ENCODE data around the gene GRB2. TPM values are rescaled to one million over a fixed set of nuclear protein-coding genes. Genes with fewer than 3 reads are reported as not detected.

GRB2 gene
- polyA plus RNA-seq, 2 of the 4 experiments (the other 2 are of a cell fraction) = 91.4 to 91.9 TPM

DNA sequence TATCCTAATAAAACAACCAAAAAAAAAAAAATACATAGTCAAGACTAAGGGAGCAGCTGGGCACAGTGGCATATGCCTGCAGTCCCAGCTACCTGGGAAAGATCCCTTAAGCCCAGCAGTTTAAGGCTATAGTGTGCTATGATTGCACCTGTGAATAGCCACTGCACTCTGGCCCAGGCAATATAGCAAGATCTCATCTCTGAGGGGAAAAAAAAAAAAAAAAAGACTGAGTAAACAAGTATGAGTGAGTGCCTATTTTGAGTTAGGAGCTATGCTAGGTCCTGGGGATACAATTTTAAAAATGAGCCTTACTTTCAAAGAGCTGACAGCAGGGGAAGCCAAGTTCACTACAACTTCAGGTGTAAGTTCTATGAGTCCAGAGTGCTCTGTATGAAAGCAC lies 55.4 kb downstream of the GRB2 start:
- TF ChIP-seq KDM1A (IDR thresholded peaks at IDR 0.05; ENCODE audit: low read depth) = no peak
- no peak for TF ChIP-seq ZFP36 (IDR thresholded peaks at IDR 0.05; ENCODE audit: borderline replicate concordance, partially characterized antibody)
- no peak for TF ChIP-seq CBX8 (IDR thresholded peaks at IDR 0.05)
- no peak for TF ChIP-seq MYC (IDR thresholded peaks at IDR 0.05; ENCODE audit: borderline replicate concordance, low read length)
- TF ChIP-seq GATA3 (IDR thresholded peaks at IDR 0.05; ENCODE audit: borderline replicate concordance) = no peak
- TF ChIP-seq ZC3H11A (IDR thresholded peaks at IDR 0.05) = no peak
- TF ChIP-seq HOXA7 (CRISPR knock-in tag; IDR thresholded peaks at IDR 0.05) = no peak
- TF ChIP-seq EHF (CRISPR knock-in tag; IDR thresholded peaks at IDR 0.05) = no peak
- TF ChIP-seq CEBPB (IDR thresholded peaks at IDR 0.05) = no peak
- TF ChIP-seq, protein P1, sequence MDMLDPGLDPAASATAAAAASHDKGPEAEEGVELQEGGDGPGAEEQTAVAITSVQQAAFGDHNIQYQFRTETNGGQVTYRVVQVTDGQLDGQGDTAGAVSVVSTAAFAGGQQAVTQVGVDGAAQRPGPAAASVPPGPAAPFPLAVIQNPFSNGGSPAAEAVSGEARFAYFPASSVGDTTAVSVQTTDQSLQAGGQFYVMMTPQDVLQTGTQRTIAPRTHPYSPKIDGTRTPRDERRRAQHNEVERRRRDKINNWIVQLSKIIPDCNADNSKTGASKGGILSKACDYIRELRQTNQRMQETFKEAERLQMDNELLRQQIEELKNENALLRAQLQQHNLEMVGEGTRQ (IDR thresholded peaks at IDR 0.05) = no peak
- TF ChIP-seq ZNF302 (CRISPR knock-in tag; IDR thresholded peaks at IDR 0.05) = no peak
- no peak for TF ChIP-seq SMC3 (IDR thresholded peaks at IDR 0.05)
- no peak for TF ChIP-seq ESRRA (IDR thresholded peaks at IDR 0.05; ENCODE audit: borderline replicate concordance, low read length)
- no peak for TF ChIP-seq PHF8 (IDR thresholded peaks at IDR 0.05; ENCODE audit: borderline replicate concordance, low read depth)
- no peak for TF ChIP-seq EHMT2 (IDR thresholded peaks at IDR 0.05; ENCODE audit: low read depth)
- FAIRE-seq (no peak), ATAC-seq (no peak), DNase-seq (ENCODE audit: low read depth in 1 of 2, low spot score in 1 of 2) (no peak)
- Histone ChIP-seq H3K4me3 (no peak overlapping the region), H3K4me1 (peaks cover 26% of the 10 kb centered on the region; the same call in 2 of the 3 replicates), H3K4me2 (no peak overlapping the region), H3K27ac (no peak overlapping the region), H3K9me3 (peaks cover 6% of the 10 kb centered on the region; the same call in 2 of the 3 replicates)
- POLR2A ChIA-PET = interaction anchor here (0.6 kb wide), 1 partner anchor 19 kb away, joined by 4 read pairs; no protein-coding TSS in a partner anchor
- CTCF ChIA-PET = interaction anchor here (0.6 to 2.1 kb wide), 10 partner anchors 9 to 108 kb away, joined by 3 to 17 read pairs (median 4); no protein-coding TSS in a partner anchor

DNA sequence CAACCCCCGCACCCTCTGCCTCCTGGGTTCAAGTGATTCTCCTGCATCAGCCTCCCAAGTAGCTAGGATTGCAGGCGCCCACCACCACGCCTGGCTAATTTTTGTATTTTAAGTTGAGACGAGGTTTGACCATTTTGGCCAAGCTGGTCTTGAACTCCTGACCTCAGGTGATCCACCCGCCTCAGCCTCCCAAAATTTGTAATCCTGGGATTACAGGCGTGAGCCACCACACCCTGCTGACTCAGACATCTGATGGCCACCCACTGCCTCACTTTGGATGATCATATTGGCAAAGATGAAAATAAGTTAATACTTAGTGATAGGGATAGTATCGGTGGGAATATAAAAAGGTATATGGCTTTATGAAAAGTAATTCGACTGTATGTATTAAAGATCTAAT lies 55.9 kb downstream of the GRB2 start:
- Histone ChIP-seq H3K4me1 (peaks cover 26% of the 10 kb centered on the region; the same call in 2 of the 3 replicates), H3K27ac (no peak overlapping the region), H3K9me3 (peaks cover 6% of the 10 kb centered on the region; the same call in 2 of the 3 replicates), H3K4me2 (no peak overlapping the region), H3K4me3 (no peak overlapping the region)
- FAIRE-seq = no peak
- DNase-seq (ENCODE audit: low read depth in 1 of 2, low spot score in 1 of 2) = no peak
- ChIA-PET POLR2A (no interaction called here), CTCF (interaction anchor here (0.6 to 2.1 kb wide), 8 partner anchors 9 to 63 kb away, joined by 3 to 17 read pairs (median 5); no protein-coding TSS in a partner anchor)
- TF ChIP-seq FOSB (CRISPR knock-in tag; IDR thresholded peaks at IDR 0.05) (no peak), CHD4 (IDR thresholded peaks at IDR 0.05; ENCODE audit: borderline replicate concordance) (no peak), HDAC2 (IDR thresholded peaks at IDR 0.05) (no peak), RAD21 (conservative IDR thresholded peaks at IDR 0.05 in 1 of 2, IDR thresholded peaks at IDR 0.05 in 1 of 2) (no peak), CEBPB (IDR thresholded peaks at IDR 0.05) (no peak), SMC3 (IDR thresholded peaks at IDR 0.05) (no peak), NFE2L2 (conservative IDR thresholded peaks at IDR 0.05; ENCODE audit: low read length) (no peak), RARB (CRISPR knock-in tag; IDR thresholded peaks at IDR 0.05) (no peak), JUNB (IDR thresholded peaks at IDR 0.05) (no peak)
- TF ChIP-seq, protein P2, sequence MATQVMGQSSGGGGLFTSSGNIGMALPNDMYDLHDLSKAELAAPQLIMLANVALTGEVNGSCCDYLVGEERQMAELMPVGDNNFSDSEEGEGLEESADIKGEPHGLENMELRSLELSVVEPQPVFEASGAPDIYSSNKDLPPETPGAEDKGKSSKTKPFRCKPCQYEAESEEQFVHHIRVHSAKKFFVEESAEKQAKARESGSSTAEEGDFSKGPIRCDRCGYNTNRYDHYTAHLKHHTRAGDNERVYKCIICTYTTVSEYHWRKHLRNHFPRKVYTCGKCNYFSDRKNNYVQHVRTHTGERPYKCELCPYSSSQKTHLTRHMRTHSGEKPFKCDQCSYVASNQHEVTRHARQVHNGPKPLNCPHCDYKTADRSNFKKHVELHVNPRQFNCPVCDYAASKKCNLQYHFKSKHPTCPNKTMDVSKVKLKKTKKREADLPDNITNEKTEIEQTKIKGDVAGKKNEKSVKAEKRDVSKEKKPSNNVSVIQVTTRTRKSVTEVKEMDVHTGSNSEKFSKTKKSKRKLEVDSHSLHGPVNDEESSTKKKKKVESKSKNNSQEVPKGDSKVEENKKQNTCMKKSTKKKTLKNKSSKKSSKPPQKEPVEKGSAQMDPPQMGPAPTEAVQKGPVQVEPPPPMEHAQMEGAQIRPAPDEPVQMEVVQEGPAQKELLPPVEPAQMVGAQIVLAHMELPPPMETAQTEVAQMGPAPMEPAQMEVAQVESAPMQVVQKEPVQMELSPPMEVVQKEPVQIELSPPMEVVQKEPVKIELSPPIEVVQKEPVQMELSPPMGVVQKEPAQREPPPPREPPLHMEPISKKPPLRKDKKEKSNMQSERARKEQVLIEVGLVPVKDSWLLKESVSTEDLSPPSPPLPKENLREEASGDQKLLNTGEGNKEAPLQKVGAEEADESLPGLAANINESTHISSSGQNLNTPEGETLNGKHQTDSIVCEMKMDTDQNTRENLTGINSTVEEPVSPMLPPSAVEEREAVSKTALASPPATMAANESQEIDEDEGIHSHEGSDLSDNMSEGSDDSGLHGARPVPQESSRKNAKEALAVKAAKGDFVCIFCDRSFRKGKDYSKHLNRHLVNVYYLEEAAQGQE (IDR thresholded peaks at IDR 0.05) = no peak
- TF ChIP-seq, protein P3, sequence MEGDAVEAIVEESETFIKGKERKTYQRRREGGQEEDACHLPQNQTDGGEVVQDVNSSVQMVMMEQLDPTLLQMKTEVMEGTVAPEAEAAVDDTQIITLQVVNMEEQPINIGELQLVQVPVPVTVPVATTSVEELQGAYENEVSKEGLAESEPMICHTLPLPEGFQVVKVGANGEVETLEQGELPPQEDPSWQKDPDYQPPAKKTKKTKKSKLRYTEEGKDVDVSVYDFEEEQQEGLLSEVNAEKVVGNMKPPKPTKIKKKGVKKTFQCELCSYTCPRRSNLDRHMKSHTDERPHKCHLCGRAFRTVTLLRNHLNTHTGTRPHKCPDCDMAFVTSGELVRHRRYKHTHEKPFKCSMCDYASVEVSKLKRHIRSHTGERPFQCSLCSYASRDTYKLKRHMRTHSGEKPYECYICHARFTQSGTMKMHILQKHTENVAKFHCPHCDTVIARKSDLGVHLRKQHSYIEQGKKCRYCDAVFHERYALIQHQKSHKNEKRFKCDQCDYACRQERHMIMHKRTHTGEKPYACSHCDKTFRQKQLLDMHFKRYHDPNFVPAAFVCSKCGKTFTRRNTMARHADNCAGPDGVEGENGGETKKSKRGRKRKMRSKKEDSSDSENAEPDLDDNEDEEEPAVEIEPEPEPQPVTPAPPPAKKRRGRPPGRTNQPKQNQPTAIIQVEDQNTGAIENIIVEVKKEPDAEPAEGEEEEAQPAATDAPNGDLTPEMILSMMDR (IDR thresholded peaks at IDR 0.05) = no peak
- TF ChIP-seq, protein P4, sequence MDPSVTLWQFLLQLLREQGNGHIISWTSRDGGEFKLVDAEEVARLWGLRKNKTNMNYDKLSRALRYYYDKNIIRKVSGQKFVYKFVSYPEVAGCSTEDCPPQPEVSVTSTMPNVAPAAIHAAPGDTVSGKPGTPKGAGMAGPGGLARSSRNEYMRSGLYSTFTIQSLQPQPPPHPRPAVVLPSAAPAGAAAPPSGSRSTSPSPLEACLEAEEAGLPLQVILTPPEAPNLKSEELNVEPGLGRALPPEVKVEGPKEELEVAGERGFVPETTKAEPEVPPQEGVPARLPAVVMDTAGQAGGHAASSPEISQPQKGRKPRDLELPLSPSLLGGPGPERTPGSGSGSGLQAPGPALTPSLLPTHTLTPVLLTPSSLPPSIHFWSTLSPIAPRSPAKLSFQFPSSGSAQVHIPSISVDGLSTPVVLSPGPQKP (IDR thresholded peaks at IDR 0.05; ENCODE audit: low read depth, low read length) = no peak
- ATAC-seq = no peak
- 85% methylated on average over 8 of the region's 8 CpGs for WGBS (ENCODE audit: missing lambda C conversion rate)
